Tibial artery (tissue), 4 donors: ENCODE results near the gene PPIP5K2.

ENCODE experiments used
- DNase-seq, 2 donors: peaks; one replicate each; pipeline ENCODE4 v3.0.0-alpha.2; 2019
- H3K27ac ChIP-seq, 2 donors: fragments of 200-600 bp; sonication (generic) in 1 of 2; 1 replicate in 1 of 2; 2 replicates in 1 of 2; pipeline ENCODE4 v1.5.1; 2018 to 2019; ENCODE audit warnings: mild to moderate bottlenecking in 1 of 2
- H3K27me3 ChIP-seq, 2 donors: fragments of 200-600 bp; sonication (generic) in 1 of 2; one replicate each; pipeline versions ENCODE4 v1.5.1 to v1.6.0; 2016 to 2019
- H3K36me3 ChIP-seq, 3 donors: fragments of 200-600 bp; sonication (generic) in 2 of 3; one replicate each; pipeline ENCODE4 v1.5.1; 2016 to 2019; ENCODE audit warnings: mild to moderate bottlenecking in 2 of 3
- H3K4me1 ChIP-seq, 4 donors: fragments of 200-600 bp; sonication (generic) in 2 of 4; 1 replicate in 3 of 4; 2 replicates in 1 of 4; pipeline ENCODE4 v1.5.1; 2016 to 2019
- H3K4me3 ChIP-seq, 2 donors: fragments of 200-600 bp; sonication (generic) in 1 of 2; 1 replicate in 1 of 2; 2 replicates in 1 of 2; pipeline ENCODE4 v1.5.1; 2018 to 2019; ENCODE audit warnings: mild to moderate bottlenecking in 2 of 2
- H3K9me3 ChIP-seq, 3 donors: fragments of 200-600 bp; sonication (generic) in 1 of 3; one replicate each; pipeline ENCODE4 v1.5.1; 2016 to 2019
- CTCF ChIP-seq, 2 experiments: fragments of 200-600 bp in 1 of 2; fragments of 450-650 bp in 1 of 2; IDR thresholded peaks; one replicate each; pipeline ENCODE4 v1.5.1; 2017 to 2019; ENCODE audit warnings: antibody characterized with exemption in 2 of 2, mild to moderate bottlenecking in 1 of 2, moderate library complexity in 1 of 2
- intact Hi-C: fragments of 100-400 bp; cut with DNase I; formaldehyde crosslinking; loops from one replicate; pipeline ENCODE4 v1.15.0; 2023; ENCODE audit warnings: low total_unique reads

The PPIP5K2 gene

GRCh38 chr5:103232393-103232999 is 112.4 kb downstream of the PPIP5K2 start:
- Histone ChIP-seq H3K4me3 (no peak overlapping the region), H3K9me3 (no peaks in the 10 kb centered on the region), H3K27me3 (no peaks in the 10 kb centered on the region), H3K36me3 (no peaks in the 10 kb centered on the region), H3K27ac (no peak overlapping the region), H3K4me1 (no peaks in the 10 kb centered on the region)
- intact Hi-C loops: no loop called here
- TF ChIP-seq CTCF (IDR thresholded peaks at IDR 0.05): peak; percentile 83 to 92
- no peak for DNase-seq

- Histone ChIP-seq H3K4me3 (no peak overlapping the region), H3K4me1 (no peaks in the 10 kb centered on the region), H3K27ac (no peak overlapping the region), H3K36me3 (no peaks in the 10 kb centered on the region), H3K27me3 (no peaks in the 10 kb centered on the region), H3K9me3 (peaks cover 0 to 3% (median 0%) of the 10 kb centered on the region in 3 donors)
- no peak for DNase-seq
- TF ChIP-seq CTCF (IDR thresholded peaks at IDR 0.05): no peak
- intact Hi-C loops: loop anchor here (2.0 kb wide), 1 partner anchor 240 kb away; no protein-coding TSS in a partner anchor
Measured at GRCh38 chr5:103234239-103234975, 114.3 kb downstream of the PPIP5K2 start.

- DNase-seq: no peak
- Histone ChIP-seq H3K4me3 (no peak overlapping the region), H3K36me3 (no peaks in the 10 kb centered on the region), H3K27ac (no peak overlapping the region), H3K4me1 (no peaks in the 10 kb centered on the region), H3K9me3 (peaks cover 0 to 8% (median 0%) of the 10 kb centered on the region in 3 donors), H3K27me3 (no peaks in the 10 kb centered on the region)
- intact Hi-C loops: loop anchor here (2.0 kb wide), 1 partner anchor 239 kb away; no protein-coding TSS in a partner anchor
- TF ChIP-seq CTCF (IDR thresholded peaks at IDR 0.05): no peak
Measured at GRCh38 chr5:103235891-103236290, 115.8 kb downstream of the PPIP5K2 start.

- Histone ChIP-seq H3K36me3 (no peaks in the 10 kb centered on the region), H3K9me3 (peaks cover 0 to 8% (median 0%) of the 10 kb centered on the region in 3 donors), H3K4me3 (no peak overlapping the region), H3K27me3 (no peaks in the 10 kb centered on the region), H3K4me1 (no peaks in the 10 kb centered on the region), H3K27ac (no peak overlapping the region)
- intact Hi-C loops: no loop called here
- DNase-seq: no peak
- no peak for TF ChIP-seq CTCF (IDR thresholded peaks at IDR 0.05)
Measured at GRCh38 chr5:103237778-103238177, 117.7 kb downstream of the PPIP5K2 start.

GRCh38 chr5:103243665-103244064 is 123.6 kb downstream of the PPIP5K2 start:
- Histone ChIP-seq H3K9me3 (peaks cover 0 to 8% (median 0%) of the 10 kb centered on the region in 3 donors), H3K27ac (no peak overlapping the region)

More at GRCh38 chr5:103243665-103244064, 123.6 kb downstream of the PPIP5K2 start:
- no peak for DNase-seq
- H3K27me3 ChIP-seq: no peaks in the 10 kb centered on the region
- no peak for TF ChIP-seq CTCF (IDR thresholded peaks at IDR 0.05)
- no peak overlapping the region for H3K4me3 ChIP-seq
- H3K36me3 ChIP-seq: no peaks in the 10 kb centered on the region
- intact Hi-C loops: no loop called here
- no peaks in the 10 kb centered on the region for H3K4me1 ChIP-seq
